SU-DHL-6 (cell line): ENCODE results near the gene SLC22A17.

Experiments used
- EZH2phosphoT487 ChIP-seq: fragments of 200-600 bp; sonication (generic), shearing (Covaris generic); conservative IDR thresholded peaks from 2 replicates; pipeline ENCODE4 v1.6.1; 2018; ENCODE audit warnings: mild to moderate bottlenecking, antibody characterized with exemption, low read length, moderate library complexity, mixed read lengths
- TF ChIP-seq, protein P1 (sequence below): fragments of 200-600 bp; sonication (generic); IDR thresholded peaks from one replicate; pipeline ENCODE4 v1.5.1; 2017; ENCODE audit warnings: antibody characterized with exemption, mild to moderate bottlenecking, low read length, moderate library complexity; ENCODE audit not compliant: insufficient read depth, poor library complexity, severe bottlenecking

DNA sequence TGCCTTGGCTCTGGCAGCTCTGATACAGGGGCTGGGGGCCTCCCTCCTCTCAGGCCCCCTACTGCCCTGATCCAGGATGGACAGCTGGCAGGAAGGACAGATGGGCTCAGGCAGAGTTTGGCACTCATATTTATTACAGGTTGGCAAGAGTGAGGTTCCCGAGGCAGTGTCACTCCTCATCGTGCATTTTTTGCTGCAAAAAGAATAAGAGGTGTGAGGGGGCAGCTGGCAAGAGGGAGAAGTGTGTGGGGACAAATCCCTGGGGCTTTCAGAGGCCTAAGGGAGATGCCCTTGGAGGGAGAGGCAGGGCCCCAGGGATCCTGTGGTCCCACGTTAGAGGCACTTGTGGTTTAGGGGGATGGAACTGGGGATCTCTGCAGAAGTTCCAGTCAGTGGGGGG, 29.2 kb upstream of the SLC22A17 start:
- TF ChIP-seq, protein P1, sequence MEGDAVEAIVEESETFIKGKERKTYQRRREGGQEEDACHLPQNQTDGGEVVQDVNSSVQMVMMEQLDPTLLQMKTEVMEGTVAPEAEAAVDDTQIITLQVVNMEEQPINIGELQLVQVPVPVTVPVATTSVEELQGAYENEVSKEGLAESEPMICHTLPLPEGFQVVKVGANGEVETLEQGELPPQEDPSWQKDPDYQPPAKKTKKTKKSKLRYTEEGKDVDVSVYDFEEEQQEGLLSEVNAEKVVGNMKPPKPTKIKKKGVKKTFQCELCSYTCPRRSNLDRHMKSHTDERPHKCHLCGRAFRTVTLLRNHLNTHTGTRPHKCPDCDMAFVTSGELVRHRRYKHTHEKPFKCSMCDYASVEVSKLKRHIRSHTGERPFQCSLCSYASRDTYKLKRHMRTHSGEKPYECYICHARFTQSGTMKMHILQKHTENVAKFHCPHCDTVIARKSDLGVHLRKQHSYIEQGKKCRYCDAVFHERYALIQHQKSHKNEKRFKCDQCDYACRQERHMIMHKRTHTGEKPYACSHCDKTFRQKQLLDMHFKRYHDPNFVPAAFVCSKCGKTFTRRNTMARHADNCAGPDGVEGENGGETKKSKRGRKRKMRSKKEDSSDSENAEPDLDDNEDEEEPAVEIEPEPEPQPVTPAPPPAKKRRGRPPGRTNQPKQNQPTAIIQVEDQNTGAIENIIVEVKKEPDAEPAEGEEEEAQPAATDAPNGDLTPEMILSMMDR, result no peak
- TF ChIP-seq EZH2phosphoT487, result no peak
